Stimulated activated CD4-positive, alpha-beta T cell treated with anti-CD3 and anti-CD28 coated beads, Interleukin-4, amount 100 ng/mL, for 48 hours (primary cell): Measurements from ENCODE around the gene BABAM2.

ENCODE experiments used
- DNase-seq, 2 donors: peaks; one replicate each; pipeline ENCODE4 v3.0.0-alpha.2; 2020; ENCODE audit warnings: low read depth in 2 of 2

BABAM2 gene

DNA sequence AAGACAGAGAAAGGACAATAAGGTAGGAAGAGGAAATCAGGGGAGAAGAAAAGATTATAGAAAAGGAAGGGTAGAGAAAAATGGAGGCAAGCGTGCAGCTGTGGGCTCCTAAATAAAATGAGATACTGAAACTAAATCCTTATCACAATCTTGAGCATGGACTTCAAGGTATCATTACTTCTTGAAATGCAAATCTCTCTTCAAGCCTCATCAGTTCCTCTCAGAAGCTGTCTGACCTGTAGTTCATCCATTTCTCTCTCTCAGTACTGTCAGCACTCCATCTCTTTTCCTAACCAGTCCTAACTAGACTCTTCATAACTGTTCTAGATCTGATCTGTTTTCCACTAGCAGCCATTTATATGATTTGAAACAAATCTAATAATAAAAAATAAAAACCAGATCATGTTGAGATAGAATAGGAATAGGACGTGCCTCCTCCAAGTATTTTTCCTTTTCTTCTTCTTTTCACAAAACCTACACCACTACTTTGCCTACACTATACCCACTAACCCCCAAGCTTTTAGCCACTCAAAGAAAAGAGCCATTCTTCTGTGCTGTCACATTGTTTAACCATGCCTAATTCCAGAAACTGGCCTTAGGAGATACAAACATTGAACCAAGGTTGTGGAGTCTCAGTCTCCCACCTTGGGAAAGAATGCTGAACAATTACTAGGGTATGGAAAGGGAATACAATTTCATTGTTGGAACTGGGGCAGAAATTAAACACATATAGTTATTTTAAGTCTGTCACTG lies 21.1 kb downstream of the BABAM2 start:
- no peak for DNase-seq

DNA sequence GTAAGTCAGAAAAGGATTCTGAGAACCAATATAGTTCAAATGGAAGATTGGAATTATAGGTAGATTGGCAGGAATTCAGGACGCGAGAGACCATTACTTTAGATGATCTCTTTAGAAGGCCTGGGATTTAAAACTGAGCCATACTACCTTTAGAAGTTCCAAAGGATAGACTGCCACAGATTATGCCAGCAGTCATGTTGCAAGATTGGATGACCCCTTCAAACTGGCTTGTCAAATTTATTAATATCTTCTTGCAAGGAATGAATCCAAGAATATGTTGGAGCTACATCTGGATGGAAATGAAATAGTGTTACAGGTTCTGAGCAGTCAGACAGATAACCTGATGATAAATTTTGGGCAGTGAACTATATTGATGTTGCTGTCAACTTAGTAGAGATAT lies 22.0 kb downstream of the BABAM2 start:
- DNase-seq, result no peak

DNA sequence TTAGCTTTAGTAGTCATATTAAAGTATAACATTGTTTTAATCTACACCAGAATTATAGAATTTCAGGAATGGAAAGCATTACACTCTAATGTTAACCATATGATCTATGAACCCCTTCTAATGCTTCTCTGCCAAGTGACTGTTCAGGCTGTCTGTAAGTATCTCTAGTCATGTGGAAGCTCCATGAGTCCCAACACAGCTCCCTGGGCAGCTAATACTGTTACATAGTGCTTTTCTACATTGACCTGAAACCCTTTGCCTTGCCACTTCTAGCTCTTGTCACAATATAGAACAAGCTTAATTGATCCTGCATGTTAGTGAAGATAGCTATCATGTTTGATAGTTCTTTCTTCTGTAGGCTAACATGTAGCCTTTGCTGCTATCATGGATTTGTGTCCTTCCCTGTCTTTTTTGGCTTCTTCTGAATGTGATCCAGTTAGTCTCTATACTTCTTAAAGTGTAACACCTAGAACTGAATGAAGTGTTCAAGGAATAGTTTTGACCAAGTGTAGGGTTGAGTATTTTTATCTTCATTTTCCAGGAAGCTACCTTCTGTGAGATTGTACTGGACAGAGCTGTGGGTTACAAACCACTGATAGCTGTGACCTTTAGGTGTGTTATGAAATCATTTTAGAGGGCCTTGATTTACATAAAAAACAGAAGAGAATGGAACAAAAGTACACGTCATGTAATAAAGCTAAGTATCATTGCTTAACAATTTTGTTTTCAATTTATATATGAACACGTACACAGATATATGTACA lies 23.7 kb downstream of the BABAM2 start:
- DNase-seq, result no peak

DNA sequence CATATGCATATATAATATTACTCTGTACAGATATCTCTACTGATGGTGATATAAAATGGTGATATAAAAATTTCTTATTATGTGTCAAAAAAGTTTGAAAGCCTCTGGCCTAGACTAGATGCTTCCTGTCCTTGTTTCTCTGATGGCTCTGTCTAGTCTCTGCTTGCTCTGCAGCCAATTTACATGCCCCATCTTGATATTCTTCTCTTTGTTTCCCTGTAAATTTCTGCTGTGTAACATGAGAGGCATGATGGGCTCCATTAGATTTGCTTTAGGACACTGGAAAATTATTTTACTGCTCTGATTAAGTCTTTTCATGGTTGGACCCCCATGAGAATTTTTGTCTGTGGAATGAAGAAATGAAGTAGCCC lies 24.3 kb downstream of the BABAM2 start:
- no peak for DNase-seq

DNA sequence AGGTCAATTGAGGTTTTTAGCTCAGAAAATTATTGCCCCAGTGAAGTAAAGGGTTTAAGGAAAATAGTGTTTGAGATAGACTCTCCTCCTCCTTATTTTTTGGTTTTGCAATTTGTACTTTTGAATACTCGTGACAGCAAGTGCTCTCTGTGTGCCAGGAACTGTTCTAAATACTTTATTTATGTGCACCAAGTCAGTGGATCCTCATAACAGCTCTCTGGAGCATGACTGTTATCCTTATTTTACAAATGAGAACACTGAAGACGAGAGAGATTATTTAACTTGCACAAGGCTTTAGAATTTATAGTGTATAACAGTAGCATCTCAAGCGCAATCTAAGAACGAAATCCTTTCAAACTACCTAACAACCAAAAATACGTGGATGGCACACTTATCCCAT lies 24.7 kb downstream of the BABAM2 start:
- no peak for DNase-seq

DNA sequence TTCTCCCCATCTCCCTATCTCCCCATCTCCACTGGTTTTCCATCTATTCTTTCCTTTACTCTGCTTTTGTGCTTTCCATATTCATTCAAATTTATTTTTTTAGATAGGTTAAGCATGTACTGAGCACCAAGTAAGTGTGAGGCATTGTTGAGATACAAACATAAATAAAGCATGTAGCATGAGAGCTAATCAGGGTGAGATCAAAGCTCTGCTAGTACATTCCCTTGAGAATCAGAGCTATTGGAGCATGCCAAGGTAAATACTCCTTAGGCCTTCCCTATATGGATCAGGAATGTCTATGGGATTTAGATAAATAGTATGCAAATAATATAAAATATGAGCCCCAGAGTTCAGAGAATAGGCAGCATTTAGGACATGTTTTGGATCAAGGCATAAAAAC lies 25.3 kb downstream of the BABAM2 start:
- DNase-seq, result no peak

DNA sequence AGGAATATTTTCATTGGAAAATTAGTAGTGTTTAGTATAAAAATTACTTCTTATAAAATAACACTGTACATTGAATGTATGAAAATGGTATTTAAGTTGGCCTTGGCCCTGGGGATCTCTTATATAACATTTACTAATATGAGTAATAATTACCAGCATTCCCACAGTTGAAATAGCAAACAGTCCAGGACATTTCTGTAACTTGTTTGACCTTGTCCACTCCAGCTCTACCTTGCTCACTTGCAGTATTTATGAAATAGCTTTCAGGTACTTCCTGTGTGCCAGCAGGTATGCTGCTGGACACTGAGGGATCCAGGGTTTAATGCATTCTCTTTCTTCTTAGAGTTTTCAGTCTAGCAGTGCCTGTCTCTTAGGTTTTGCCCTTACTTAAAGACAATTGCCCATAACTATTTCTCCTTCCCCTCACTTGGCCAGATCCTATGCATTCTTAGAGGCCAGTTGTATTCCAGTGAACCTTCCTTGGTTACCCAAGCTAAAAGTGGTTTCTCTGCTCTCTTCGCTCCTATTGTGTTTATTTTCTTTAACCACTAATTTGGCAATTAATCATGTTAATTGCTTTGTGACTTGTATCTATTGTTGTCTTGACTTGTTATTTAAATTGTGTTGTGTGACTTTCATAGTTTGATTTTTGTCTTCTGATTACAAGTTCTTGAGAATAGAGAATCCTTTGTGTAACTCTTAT lies 25.9 kb downstream of the BABAM2 start:
- DNase-seq, result no peak

DNA sequence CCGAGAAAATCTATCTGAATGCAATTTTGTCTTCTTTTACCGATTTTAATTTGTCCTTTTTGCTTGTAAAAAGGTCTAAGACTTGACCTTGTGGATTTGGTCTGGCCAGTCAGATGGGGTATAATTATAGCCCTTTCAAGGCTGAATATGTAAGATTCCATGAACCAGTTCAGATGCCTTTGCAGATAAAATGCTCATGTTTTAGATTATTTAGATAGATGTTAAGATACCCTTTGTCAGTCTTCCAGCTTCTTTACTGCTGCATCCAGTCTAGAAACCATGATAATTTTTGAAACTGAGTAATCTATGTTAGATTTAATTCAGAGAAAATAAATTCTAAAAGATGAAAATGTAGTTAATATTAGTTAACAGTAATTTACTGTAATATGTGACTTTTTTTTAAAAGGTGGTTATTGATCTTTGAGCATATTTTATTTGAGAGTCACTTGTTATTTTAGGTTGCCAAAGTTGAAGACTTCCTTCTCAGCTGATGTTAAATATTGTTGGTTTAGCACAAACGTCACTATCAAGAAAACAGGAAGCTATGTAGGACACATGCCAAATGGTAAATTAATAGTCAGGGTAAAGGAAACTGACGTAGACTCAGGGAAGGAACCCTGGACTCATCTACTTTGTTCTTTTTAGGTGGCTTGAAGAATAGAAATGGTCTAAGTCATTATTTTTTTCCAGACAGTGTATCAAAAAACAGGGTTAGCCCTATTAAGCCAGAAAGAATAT lies 29.8 kb downstream of the BABAM2 start:
- DNase-seq, result no peak

DNA sequence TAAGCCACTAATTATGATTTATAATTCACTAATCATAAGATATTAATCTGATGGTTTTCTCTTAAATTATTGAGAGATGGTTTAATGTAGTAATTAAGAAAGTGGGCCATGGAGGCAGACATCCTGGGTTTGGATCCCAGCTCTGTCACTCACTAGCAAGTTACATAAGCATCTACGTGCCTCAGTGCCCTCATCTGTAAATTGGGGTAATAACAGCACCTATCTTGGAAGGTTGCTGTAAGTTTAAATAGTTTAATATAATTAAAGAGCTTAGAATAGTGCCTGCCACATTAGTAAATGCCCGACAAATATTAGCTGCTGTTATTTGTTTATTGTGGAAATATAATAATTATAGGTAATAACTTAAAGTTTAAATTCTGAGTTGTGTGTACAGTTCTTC lies 30.9 kb downstream of the BABAM2 start:
- DNase-seq, result no peak

DNA sequence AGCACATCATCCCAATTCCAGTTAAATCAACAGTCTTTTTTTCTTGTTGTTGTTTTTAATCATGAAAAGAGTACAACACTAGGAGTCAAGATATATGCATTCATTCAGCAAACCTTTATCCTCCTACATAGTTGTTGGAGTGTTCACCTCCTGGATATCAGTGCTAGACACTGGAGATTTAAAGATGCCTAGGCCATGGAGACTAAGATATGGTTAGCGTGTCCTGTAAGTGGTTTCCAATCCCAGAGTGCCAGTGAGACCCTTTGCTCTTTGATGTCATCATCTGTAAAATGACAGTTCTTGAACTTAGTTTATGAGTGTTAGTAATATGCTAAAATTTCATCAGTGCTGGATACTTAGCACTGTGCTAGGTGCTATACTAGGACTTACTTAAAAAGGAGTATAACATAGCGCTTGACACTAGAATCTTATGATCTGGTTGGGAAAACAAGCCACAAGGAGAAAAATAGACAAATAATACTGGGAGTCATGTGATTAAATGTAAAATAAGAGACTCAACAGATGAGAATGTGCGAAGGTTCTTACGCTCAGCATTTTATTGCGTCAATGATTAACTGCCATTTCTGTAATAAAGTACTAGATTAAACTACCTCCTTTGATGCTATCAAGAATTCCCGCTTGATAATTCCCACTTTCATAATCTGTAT lies 31.5 kb downstream of the BABAM2 start:
- DNase-seq, result no peak

DNA sequence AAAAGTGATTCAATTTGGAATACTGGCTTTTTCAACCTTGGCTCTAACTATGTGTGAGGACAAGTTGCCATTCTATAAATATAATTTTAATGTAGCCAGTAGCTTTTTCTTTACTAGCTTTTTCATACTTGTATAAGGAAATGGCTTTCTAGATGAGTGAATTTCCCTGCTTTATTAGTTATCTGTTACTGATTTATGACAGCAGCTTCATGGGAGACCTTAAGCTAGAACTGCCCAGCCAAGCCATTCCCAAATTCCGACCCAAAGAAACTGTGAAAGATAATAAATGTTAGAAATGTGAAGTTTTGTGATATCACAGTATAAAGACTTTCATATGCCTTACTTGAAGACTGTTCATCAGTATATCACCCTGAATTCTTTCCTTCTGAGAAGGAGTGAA lies 32.3 kb downstream of the BABAM2 start:
- no peak for DNase-seq

DNA sequence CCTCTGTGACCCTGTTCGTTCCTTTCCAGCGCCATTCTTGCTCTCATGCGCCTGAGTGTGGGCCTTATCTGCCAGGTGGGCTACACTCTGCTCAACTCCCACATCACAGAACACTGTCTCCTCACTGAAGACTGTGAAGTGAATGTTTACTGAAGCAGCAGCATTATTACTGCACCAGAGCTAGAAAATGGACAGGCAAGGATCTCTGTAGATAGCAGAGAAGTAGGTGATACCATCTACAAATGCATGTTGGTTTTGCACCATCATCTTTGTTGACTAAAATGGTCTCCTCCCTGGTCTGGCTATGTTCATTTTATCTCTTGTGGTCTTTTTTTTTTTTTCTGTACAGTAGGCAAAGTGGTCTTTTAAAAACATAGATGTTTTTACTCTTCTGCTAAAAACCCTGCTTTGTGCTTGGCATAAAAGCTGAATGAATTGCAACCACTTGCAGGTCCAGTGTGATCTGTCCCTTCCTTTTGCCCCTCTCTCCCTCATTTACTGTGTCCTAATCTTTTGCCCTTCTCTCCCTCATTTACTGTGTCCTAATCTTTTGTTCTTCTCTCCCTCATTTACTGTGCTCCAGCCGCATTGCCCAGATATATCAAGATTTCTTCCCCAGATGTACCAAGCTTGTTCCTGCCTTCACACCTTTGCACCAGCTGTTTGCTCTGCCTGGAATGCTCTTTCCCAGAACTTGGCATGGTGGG lies 35.4 kb downstream of the BABAM2 start:
- DNase-seq, result no peak

DNA sequence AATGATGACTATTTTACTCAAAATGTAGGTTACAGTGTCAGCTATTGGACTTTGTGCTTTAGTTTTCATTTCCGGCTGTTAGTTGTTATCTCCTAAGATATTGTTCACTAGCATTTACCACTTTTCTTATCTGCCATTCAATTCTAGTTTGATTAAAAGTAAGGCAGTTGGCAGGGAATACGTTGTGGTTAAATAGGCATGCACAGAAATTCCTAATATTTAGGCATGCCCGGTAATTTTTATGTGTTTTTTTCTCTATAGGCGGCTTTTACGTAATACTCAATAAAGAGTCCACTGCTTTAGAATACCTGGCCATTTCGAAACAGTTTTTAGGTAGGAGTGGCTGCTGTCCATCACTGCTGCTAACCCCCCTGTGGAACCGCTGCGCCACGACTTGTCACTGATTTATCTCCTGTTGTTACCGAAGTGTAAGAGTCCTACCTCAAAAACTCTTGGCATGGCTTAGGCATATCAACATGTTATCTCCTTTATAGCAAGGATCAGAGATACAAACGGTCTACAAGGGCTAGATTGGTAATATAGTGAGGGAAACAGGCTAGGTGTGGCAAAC lies 39.5 kb downstream of the BABAM2 start:
- no peak for DNase-seq

DNA sequence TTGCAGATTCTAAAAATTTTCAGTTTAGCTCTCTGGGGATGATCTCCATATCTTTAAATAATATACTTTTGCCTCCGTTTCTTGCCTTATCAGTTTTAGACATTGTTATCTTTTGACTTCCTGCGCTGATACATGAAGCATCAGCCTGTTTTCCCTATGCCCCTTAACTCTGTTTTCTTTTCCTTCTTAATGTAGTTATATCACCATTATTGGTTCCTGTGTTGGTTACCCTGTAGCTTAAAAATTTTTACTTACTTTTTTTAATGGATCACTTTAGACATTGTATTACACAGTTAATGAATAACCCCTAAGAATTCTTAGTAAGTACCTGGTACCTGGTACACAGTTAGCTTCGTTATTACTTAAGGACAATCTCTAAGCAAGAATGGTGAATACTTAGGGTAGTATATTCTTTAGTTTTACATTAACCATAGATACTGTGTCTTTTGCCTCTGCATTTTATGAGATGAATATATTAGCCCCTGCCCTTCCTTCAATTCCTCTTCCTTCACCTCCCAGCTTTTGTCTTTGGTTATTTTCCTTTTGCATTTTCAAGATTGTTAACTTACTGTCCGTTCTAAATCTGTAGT lies 40.9 kb downstream of the BABAM2 start:
- DNase-seq, result no peak

DNA sequence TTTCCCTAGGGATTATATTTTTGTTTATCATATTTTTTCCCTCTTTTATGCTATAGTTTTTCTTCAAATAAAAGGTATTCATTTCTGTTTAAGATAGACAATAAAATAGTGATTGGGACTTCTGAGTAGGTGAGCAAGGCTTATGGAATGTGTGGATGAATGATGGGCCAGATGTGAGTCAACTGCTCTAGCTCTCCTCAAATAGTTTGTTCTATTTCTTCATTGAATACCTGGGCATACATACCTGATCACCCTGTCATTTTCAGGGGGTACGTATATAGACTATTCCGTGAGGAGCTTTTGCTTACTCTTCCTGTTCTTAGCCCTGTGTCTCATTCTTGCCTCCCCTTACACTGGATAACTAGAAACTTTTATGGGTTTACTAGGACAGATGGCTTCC lies 41.9 kb downstream of the BABAM2 start:
- no peak for DNase-seq

DNA sequence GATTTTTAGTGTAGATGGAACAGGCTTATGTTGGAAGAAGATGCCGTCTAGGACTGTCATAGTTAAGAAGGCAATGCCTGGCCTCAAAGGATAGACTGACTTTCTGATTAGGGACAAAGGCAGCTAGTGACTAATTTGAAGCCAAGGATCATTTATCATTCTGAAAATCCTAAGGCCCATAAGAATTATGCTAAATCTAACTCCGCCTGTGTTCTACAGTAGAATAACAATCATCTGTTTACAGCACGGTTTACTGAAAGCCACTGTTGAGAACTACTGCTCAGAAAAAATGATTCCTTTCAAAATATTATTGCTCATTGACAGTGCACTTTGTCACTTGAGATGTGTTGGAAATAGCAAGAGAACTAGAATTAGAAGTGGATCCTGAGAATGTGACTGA lies 44.5 kb downstream of the BABAM2 start:
- no peak for DNase-seq

DNA sequence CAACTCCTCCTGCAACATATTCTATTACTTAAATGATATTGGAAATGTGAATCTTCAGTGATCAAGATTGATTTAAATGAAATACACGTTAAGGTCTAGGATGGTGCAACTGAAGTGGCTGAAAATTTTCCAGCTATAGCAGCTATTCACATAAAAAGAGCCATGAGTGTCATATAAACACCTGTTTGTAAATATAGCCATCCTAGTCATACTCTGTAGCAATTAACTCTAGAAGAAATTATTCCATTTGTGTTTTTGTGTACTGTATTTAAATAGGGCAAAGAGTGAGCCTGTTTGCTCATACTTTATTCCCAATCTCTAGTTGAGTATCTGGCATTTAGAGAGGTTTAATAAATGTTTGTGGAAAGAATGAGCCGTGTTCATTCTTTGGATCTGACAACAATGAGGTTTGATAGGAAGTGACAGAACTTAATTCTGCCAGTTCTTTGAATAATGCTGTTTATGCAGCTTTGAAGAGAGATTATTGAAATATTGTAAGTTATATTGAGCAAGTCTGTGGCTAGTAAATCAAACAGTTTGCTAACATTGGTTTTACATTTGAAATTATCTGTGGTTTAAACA lies 49.7 kb downstream of the BABAM2 start:
- no peak for DNase-seq

DNA sequence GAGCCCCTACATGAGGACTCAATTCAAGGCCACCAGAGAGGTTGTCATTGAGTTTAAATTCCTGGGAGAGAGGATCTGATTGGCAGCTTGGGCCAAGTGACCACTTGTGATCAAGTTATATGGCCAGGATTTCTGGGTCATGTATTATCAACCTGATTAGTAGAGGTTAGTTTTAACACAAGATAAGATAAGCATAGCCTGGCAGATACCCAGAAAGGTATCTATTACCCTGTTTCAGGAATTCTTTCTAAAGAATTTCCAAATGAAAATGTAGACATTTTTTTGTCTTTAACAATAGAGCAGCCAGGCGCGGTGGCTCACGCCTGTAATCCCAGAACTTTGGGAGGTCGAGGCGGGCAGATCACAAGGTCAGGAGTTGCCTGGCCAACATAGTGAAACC lies 50.5 kb downstream of the BABAM2 start:
- DNase-seq, result no peak

DNA sequence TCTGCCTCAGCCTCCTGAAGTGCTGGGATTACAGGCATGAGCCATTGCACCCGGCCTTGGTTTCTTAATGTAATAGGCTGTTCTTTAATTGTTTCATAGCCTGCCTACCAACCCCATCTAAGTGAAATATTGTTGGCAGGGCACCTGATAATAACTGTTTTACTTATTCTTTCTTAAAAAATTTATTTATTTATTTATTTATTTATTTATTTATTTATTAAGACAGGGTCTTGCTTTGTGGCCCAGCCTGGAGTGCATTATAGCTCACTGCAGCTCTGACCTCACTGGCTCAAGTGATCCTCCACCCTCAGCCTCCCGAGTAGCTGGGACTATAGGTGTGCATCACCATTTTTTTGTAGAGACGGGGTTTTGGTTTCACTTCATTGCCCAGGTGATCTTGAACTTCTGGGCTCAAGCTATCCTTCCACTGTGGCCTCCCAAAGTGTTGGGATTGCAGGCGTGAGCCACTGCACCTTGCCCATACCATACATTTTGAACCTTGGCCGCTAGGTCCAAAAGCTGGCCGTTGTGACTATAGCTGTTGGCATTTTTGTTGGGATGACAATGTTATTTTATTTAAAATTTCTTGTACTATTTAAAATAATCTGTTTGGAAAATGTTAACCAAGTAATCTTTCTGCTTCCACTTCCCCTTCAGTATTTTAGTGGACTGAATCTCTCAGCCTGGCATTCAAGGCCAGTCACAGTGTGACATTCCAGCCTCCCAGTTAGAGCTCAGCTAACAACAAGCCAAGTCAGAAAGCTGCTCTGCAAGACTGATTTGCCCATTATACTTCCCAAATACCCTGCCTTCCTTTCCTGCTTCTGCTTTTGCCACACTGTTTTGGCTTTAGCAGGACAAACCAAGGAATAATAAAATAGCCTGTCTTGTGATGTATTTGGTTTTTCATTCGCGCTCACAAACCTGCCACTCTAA lies 52.4 kb downstream of the BABAM2 start:
- DNase-seq, result no peak
